K562 (cell line): Measurements from ENCODE around the gene CCDC9. TPM values are rescaled to one million over a fixed set of nuclear protein-coding genes. Genes with fewer than 3 reads are reported as not detected.

Experiments used
- EP300 ChIP-seq: IDR thresholded peaks from 2 replicates; pipeline ENCODE4 v1.6.1; 2012; ENCODE audit warnings: low read length, improper control_type of control experiment
- GABPA ChIP-seq: fragments of 200-800 bp; sonication (Bioruptor generic); conservative IDR thresholded peaks from 2 replicates; pipeline ENCODE4 v1.6.1; 2016; ENCODE audit warnings: low read depth, missing genetic modification characterization, missing compliant biosample characterization
- KAT7 ChIP-seq: sonication (generic); formaldehyde crosslinking; IDR thresholded peaks from 2 replicates; pipeline ENCODE4 v1.8.0; 2022; ENCODE audit warnings: missing genetic modification reagents, mild to moderate bottlenecking, borderline replicate concordance
- KDM4B ChIP-seq, 2 experiments: fragments of 450-650 bp in 1 of 2; sonication (generic) in 1 of 2; IDR thresholded peaks; 2 replicates each; pipeline ENCODE4 v1.6.1; 2016 to 2017; ENCODE audit warnings: borderline replicate concordance in 2 of 2, antibody characterized with exemption in 1 of 2, low read depth in 1 of 2, mild to moderate bottlenecking in 1 of 2
- POLR2A ChIP-seq: fragments of 450-650 bp; conservative IDR thresholded peaks from 2 replicates; pipeline ENCODE4 v1.6.1; 2016
- POLR2B ChIP-seq: fragments of 450-650 bp; IDR thresholded peaks from 2 replicates; pipeline ENCODE4 v1.6.1; 2018; ENCODE audit warnings: low read depth; ENCODE audit not compliant: partially characterized antibody
- PRPF4 ChIP-seq: fragments of 200-400 bp; formaldehyde crosslinking; IDR thresholded peaks from one replicate; pipeline ENCODE4 v1.6.1; 2017; ENCODE audit warnings: low read length, low read depth, mild to moderate bottlenecking; ENCODE audit not compliant: insufficient read depth, poor library complexity, severe bottlenecking
- RBBP5 ChIP-seq: fragments of 200-600 bp; sonication (generic); IDR thresholded peaks from 2 replicates; pipeline ENCODE4 v1.6.1; 2012; ENCODE audit warnings: borderline replicate concordance, mild to moderate bottlenecking, low read length, control low read depth, inconsistent platforms; ENCODE audit not compliant: insufficient read depth, poor library complexity, severe bottlenecking
- RBM22 ChIP-seq: fragments of 200-400 bp; formaldehyde crosslinking; IDR thresholded peaks from 2 replicates; pipeline ENCODE4 v1.6.1; 2018; ENCODE audit warnings: low read length, low read depth; ENCODE audit not compliant: poor library complexity, severe bottlenecking
- SAP30 ChIP-seq: fragments of 200-600 bp; sonication (generic); IDR thresholded peaks from 2 replicates; pipeline ENCODE4 v1.6.1; 2012; ENCODE audit warnings: borderline replicate concordance, low read depth, mild to moderate bottlenecking, moderate library complexity, low read length, control low read depth, inconsistent platforms; ENCODE audit not compliant: insufficient read depth, poor library complexity, severe bottlenecking
- TARDBP ChIP-seq: fragments of 450-650 bp; IDR thresholded peaks from 2 replicates; pipeline ENCODE4 v1.6.1; 2016
- ZNF707 ChIP-seq: fragments of 250-450 bp; sonication (Bioruptor Pico); conservative IDR thresholded peaks from 2 replicates; pipeline ENCODE4 v1.8.0; 2022; ENCODE audit warnings: inconsistent platforms, mild to moderate bottlenecking, moderate library complexity
- polyA plus RNA-seq, 8 experiments: library from polyadenylated mRNA; depleted of rRNA in 4 of 8; stranded (reverse) in 5 of 8; unstranded in 3 of 8; fragments of >200 nt; fragmentation: Nextera tagmentation in 2 of 8; fragmentation: Illumina TruSeq in 1 of 8; extraction: Ambion mirVana in 2 of 8; extraction: Trizol in 1 of 8; gene quantifications; 2 replicates each; pipeline versions ENCODE4 v1.2.1 to v1.2.3, GENCODE V29; 2011 to 2014; ENCODE audit warnings: inconsistent platforms in 1 of 8, missing spikeins in 1 of 8
- total RNA-seq, 7 experiments: library from RNA; depleted of rRNA in 6 of 7; stranded (reverse); fragments of >200 nt in 6 of 7; fragmentation: Illumina TruSeq in 2 of 7; extraction: Trizol in 2 of 7; gene quantifications; 2 replicates each; pipeline versions ENCODE4 v1.2.1 to v1.2.3, GENCODE V29; 2011 to 2021; ENCODE audit warnings: low replicate concordance in 1 of 7
- TF ChIP-seq, protein P1 (sequence below): fragments of 250-450 bp; sonication (Bioruptor Pico); IDR thresholded peaks from 2 replicates; pipeline ENCODE4 v1.9.0; 2021; ENCODE audit warnings: mild to moderate bottlenecking, inconsistent platforms
- TF ChIP-seq, protein P2 (sequence below): fragments of 250-450 bp; sonication (Bioruptor Pico); IDR thresholded peaks from 2 replicates; pipeline ENCODE4 v1.4.0; 2020

CCDC9 gene
- total and polyA plus RNA-seq, 9 of the 15 experiments (the other 6 are each of a cell fraction or from before 2014, with no cell fraction given): 0.23 to 38.6 (median 8.4) TPM

DNA sequence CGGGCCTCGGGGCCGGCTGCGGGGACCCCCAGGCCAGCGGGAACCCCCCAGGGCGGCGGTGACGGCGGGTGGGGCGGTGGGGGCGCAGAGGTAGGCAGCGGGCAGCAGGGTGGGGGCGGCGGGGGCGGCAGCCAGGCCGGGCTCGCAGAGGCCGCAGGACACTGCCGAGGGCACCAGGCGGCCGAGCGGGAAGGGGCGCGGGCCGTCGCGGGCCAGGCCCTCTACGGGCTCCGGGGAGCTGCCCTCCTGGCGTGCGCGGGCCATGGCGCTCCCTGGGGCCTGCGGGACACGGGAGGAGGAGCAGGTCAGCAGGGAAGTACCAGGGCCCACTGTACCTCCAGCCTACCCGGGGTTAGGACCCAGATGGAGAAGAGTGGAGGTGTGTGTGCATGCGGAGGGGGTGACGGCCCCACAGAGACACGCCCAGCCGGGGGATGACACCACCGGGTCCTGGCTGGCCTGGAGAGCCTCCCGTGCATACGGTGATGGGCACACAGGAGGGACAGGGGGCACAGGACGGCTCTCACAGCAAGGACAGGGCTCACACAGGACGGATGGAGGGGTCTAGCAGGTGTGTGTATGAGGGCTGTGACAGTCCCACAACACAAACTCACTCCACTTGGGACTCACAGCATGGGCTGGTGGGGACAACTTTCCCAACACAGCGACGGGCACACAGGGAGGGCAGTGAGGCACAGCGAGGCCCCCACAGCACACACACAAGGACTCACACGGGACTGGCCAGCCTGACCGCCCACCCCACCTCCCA, 28.0 kb upstream of the CCDC9 start (continued):
- TF ChIP-seq GABPA (tag): no peak
- TF ChIP-seq PRPF4: peak; percentile 53
- TF ChIP-seq EP300: 0 out of 2 replicates have a peak, but pooled peaks have one; percentile 7
- 0 out of 2 replicates have a peak, but pooled peaks have one; percentile 36 for TF ChIP-seq KAT7
- peak; percentile 59; the same call in 1 of the 2 replicates for TF ChIP-seq POLR2A
- TF ChIP-seq POLR2B: peak; percentile 19
- TF ChIP-seq KDM4B (IDR thresholded peaks at IDR 0.05; ENCODE audit: borderline replicate concordance in 2 of 2, low read depth in 1 of 2): peak in 1 of 2 experiments; percentile 72; a peak in 1 of 4 replicates
- TF ChIP-seq, protein P1, sequence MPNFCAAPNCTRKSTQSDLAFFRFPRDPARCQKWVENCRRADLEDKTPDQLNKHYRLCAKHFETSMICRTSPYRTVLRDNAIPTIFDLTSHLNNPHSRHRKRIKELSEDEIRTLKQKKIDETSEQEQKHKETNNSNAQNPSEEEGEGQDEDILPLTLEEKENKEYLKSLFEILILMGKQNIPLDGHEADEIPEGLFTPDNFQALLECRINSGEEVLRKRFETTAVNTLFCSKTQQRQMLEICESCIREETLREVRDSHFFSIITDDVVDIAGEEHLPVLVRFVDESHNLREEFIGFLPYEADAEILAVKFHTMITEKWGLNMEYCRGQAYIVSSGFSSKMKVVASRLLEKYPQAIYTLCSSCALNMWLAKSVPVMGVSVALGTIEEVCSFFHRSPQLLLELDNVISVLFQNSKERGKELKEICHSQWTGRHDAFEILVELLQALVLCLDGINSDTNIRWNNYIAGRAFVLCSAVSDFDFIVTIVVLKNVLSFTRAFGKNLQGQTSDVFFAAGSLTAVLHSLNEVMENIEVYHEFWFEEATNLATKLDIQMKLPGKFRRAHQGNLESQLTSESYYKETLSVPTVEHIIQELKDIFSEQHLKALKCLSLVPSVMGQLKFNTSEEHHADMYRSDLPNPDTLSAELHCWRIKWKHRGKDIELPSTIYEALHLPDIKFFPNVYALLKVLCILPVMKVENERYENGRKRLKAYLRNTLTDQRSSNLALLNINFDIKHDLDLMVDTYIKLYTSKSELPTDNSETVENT (CRISPR knock-in tag): 0 out of 2 replicates have a peak, but pooled peaks have one; percentile 15
- TF ChIP-seq SAP30: peak; percentile 40
- TF ChIP-seq TARDBP: peak; percentile 88
- TF ChIP-seq, protein P2, sequence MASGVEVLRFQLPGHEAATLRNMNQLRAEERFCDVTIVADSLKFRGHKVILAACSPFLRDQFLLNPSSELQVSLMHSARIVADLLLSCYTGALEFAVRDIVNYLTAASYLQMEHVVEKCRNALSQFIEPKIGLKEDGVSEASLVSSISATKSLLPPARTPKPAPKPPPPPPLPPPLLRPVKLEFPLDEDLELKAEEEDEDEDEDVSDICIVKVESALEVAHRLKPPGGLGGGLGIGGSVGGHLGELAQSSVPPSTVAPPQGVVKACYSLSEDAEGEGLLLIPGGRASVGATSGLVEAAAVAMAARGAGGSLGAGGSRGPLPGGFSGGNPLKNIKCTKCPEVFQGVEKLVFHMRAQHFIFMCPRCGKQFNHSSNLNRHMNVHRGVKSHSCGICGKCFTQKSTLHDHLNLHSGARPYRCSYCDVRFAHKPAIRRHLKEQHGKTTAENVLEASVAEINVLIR: no peak
- peak; percentile 64 for TF ChIP-seq RBBP5
- TF ChIP-seq RBM22: peak; percentile 83
- no peak for TF ChIP-seq ZNF707 (CRISPR knock-in tag)
